ENCODE measurements around the gene SPINK4.

The SPINK4 gene

GRCh38 chr9:33211695-33212393, 28.1 kb upstream of the SPINK4 start:
- Histone ChIP-seq H3K27ac (ENCODE audit: low read length) (no peak overlapping the region), H3K9ac (ENCODE audit: low read length in 2 of 2) (no peak overlapping the region)

GRCh38 chr9:33220681-33221567, 19.0 kb upstream of the SPINK4 start:
- Histone ChIP-seq H3K4me1 (ENCODE audit: control insufficient read depth, insufficient read depth, low read length) (peaks cover 3% of the 10 kb centered on the region), H3K9ac (ENCODE audit: low read length in 2 of 2) (no peak overlapping the region), H3K27me3 (ENCODE audit: control insufficient read depth in 1 of 2, insufficient read depth in 2 of 2, low read length in 2 of 2) (no peaks in the 10 kb centered on the region), H3K9me3 (ENCODE audit: control insufficient read depth in 2 of 2, low read length in 2 of 2) (no peaks in the 10 kb centered on the region), H3K4me3 (ENCODE audit: low read length in 2 of 2) (no peak overlapping the region), H3K27ac (ENCODE audit: low read length) (no peak overlapping the region), H3K36me3 (ENCODE audit: control insufficient read depth in 2 of 2, insufficient read depth in 2 of 2, low read length in 2 of 2) (no peaks in the 10 kb centered on the region)

More at GRCh38 chr9:33211695-33212393, 28.1 kb upstream of the SPINK4 start:
- H3K4me1 ChIP-seq (ENCODE audit: control insufficient read depth, insufficient read depth, low read length), result no peaks in the 10 kb centered on the region
- no peaks in the 10 kb centered on the region for H3K27me3 ChIP-seq (ENCODE audit: control insufficient read depth in 1 of 2, insufficient read depth in 2 of 2, low read length in 2 of 2)
- no peaks in the 10 kb centered on the region for H3K9me3 ChIP-seq (ENCODE audit: control insufficient read depth in 2 of 2, low read length in 2 of 2)
- no peak overlapping the region for H3K4me3 ChIP-seq (ENCODE audit: low read length in 2 of 2)
- H3K36me3 ChIP-seq (ENCODE audit: control insufficient read depth in 2 of 2, insufficient read depth in 2 of 2, low read length in 2 of 2), result no peaks in the 10 kb centered on the region

GRCh38 chr9:33221568-33221884, 18.4 kb upstream of the SPINK4 start:
- no peaks in the 10 kb centered on the region for H3K9me3 ChIP-seq (ENCODE audit: control insufficient read depth in 2 of 2, low read length in 2 of 2)
- H3K36me3 ChIP-seq (ENCODE audit: control insufficient read depth in 2 of 2, insufficient read depth in 2 of 2, low read length in 2 of 2), result no peaks in the 10 kb centered on the region
- H3K4me3 ChIP-seq (ENCODE audit: low read length in 2 of 2), result no peak overlapping the region
- H3K27me3 ChIP-seq (ENCODE audit: control insufficient read depth in 1 of 2, insufficient read depth in 2 of 2, low read length in 2 of 2), result no peaks in the 10 kb centered on the region
- H3K27ac ChIP-seq (ENCODE audit: low read length), result no peak overlapping the region
- H3K4me1 ChIP-seq (ENCODE audit: control insufficient read depth, insufficient read depth, low read length), result peaks cover 3% of the 10 kb centered on the region
- H3K9ac ChIP-seq (ENCODE audit: low read length in 2 of 2), result no peak overlapping the region

GRCh38 chr9:33222031-33222430, 17.9 kb upstream of the SPINK4 start:
- Histone ChIP-seq H3K4me3 (ENCODE audit: low read length in 2 of 2) (no peak overlapping the region), H3K9ac (ENCODE audit: low read length in 2 of 2) (no peak overlapping the region), H3K9me3 (ENCODE audit: control insufficient read depth in 2 of 2, low read length in 2 of 2) (no peaks in the 10 kb centered on the region), H3K4me1 (ENCODE audit: control insufficient read depth, insufficient read depth, low read length) (peaks cover 3% of the 10 kb centered on the region), H3K27me3 (ENCODE audit: control insufficient read depth in 1 of 2, insufficient read depth in 2 of 2, low read length in 2 of 2) (no peaks in the 10 kb centered on the region), H3K36me3 (ENCODE audit: control insufficient read depth in 2 of 2, insufficient read depth in 2 of 2, low read length in 2 of 2) (no peaks in the 10 kb centered on the region), H3K27ac (ENCODE audit: low read length) (no peak overlapping the region)

GRCh38 chr9:33223696-33224095, 16.3 kb upstream of the SPINK4 start:
- no peaks in the 10 kb centered on the region for H3K36me3 ChIP-seq (ENCODE audit: control insufficient read depth in 2 of 2, insufficient read depth in 2 of 2, low read length in 2 of 2)
- H3K27ac ChIP-seq (ENCODE audit: low read length), result no peak overlapping the region
- peaks cover 3% of the 10 kb centered on the region for H3K4me1 ChIP-seq (ENCODE audit: control insufficient read depth, insufficient read depth, low read length)
- H3K9me3 ChIP-seq (ENCODE audit: control insufficient read depth in 2 of 2, low read length in 2 of 2), result no peaks in the 10 kb centered on the region
- H3K9ac ChIP-seq (ENCODE audit: low read length in 2 of 2), result no peak overlapping the region
- H3K27me3 ChIP-seq (ENCODE audit: control insufficient read depth in 1 of 2, insufficient read depth in 2 of 2, low read length in 2 of 2), result no peaks in the 10 kb centered on the region
- no peak overlapping the region for H3K4me3 ChIP-seq (ENCODE audit: low read length in 2 of 2)

- H3K9ac ChIP-seq (ENCODE audit: low read length in 2 of 2), result no peak overlapping the region
Measured at GRCh38 chr9:33225319-33226147, 14.4 kb upstream of the SPINK4 start.

GRCh38 chr9:33227008-33227398, 13.0 kb upstream of the SPINK4 start:
- Histone ChIP-seq H3K27me3 (ENCODE audit: control insufficient read depth in 1 of 2, insufficient read depth in 2 of 2, low read length in 2 of 2) (no peaks in the 10 kb centered on the region), H3K36me3 (ENCODE audit: control insufficient read depth in 2 of 2, insufficient read depth in 2 of 2, low read length in 2 of 2) (no peaks in the 10 kb centered on the region), H3K9me3 (ENCODE audit: control insufficient read depth in 2 of 2, low read length in 2 of 2) (no peaks in the 10 kb centered on the region), H3K4me3 (ENCODE audit: low read length in 2 of 2) (no peak overlapping the region), H3K27ac (ENCODE audit: low read length) (no peak overlapping the region), H3K9ac (ENCODE audit: low read length in 2 of 2) (no peak overlapping the region), H3K4me1 (ENCODE audit: control insufficient read depth, insufficient read depth, low read length) (peaks cover 3% of the 10 kb centered on the region)

More at GRCh38 chr9:33225319-33226147, 14.4 kb upstream of the SPINK4 start:
- Histone ChIP-seq H3K36me3 (ENCODE audit: control insufficient read depth in 2 of 2, insufficient read depth in 2 of 2, low read length in 2 of 2) (no peaks in the 10 kb centered on the region), H3K9me3 (ENCODE audit: control insufficient read depth in 2 of 2, low read length in 2 of 2) (no peaks in the 10 kb centered on the region), H3K4me1 (ENCODE audit: control insufficient read depth, insufficient read depth, low read length) (peaks cover 3% of the 10 kb centered on the region), H3K27me3 (ENCODE audit: control insufficient read depth in 1 of 2, insufficient read depth in 2 of 2, low read length in 2 of 2) (no peaks in the 10 kb centered on the region), H3K4me3 (ENCODE audit: low read length in 2 of 2) (no peak overlapping the region), H3K27ac (ENCODE audit: low read length) (no peak overlapping the region)

- Histone ChIP-seq H3K27me3 (ENCODE audit: control insufficient read depth in 1 of 2, insufficient read depth in 2 of 2, low read length in 2 of 2) (no peaks in the 10 kb centered on the region), H3K4me3 (ENCODE audit: low read length in 2 of 2) (no peak overlapping the region), H3K9ac (ENCODE audit: low read length in 2 of 2) (no peak overlapping the region), H3K9me3 (ENCODE audit: control insufficient read depth in 2 of 2, low read length in 2 of 2) (no peaks in the 10 kb centered on the region), H3K4me1 (ENCODE audit: control insufficient read depth, insufficient read depth, low read length) (peaks cover 3% of the 10 kb centered on the region), H3K27ac (ENCODE audit: low read length) (no peak overlapping the region), H3K36me3 (ENCODE audit: control insufficient read depth in 2 of 2, insufficient read depth in 2 of 2, low read length in 2 of 2) (no peaks in the 10 kb centered on the region)
Measured at GRCh38 chr9:33227741-33228140, 12.2 kb upstream of the SPINK4 start.

- H3K27me3 ChIP-seq (ENCODE audit: control insufficient read depth in 1 of 2, insufficient read depth in 2 of 2, low read length in 2 of 2), result no peaks in the 10 kb centered on the region
- no peak overlapping the region for H3K27ac ChIP-seq (ENCODE audit: low read length)
- no peaks in the 10 kb centered on the region for H3K36me3 ChIP-seq (ENCODE audit: control insufficient read depth in 2 of 2, insufficient read depth in 2 of 2, low read length in 2 of 2)
- no peak overlapping the region for H3K9ac ChIP-seq (ENCODE audit: low read length in 2 of 2)
- H3K4me1 ChIP-seq (ENCODE audit: control insufficient read depth, insufficient read depth, low read length), result peaks cover 3% of the 10 kb centered on the region
- H3K4me3 ChIP-seq (ENCODE audit: low read length in 2 of 2), result no peak overlapping the region
- H3K9me3 ChIP-seq (ENCODE audit: control insufficient read depth in 2 of 2, low read length in 2 of 2), result no peaks in the 10 kb centered on the region
Measured at GRCh38 chr9:33228606-33229005, 11.4 kb upstream of the SPINK4 start.

GRCh38 chr9:33229359-33230114, 10.4 kb upstream of the SPINK4 start:
- H3K27ac ChIP-seq (ENCODE audit: low read length), result no peak overlapping the region
- peaks cover 9% of the 10 kb centered on the region for H3K4me1 ChIP-seq (ENCODE audit: control insufficient read depth, insufficient read depth, low read length)
- H3K36me3 ChIP-seq (ENCODE audit: control insufficient read depth in 2 of 2, insufficient read depth in 2 of 2, low read length in 2 of 2), result no peaks in the 10 kb centered on the region
- no peak overlapping the region for H3K4me3 ChIP-seq (ENCODE audit: low read length in 2 of 2)
- no peaks in the 10 kb centered on the region for H3K27me3 ChIP-seq (ENCODE audit: control insufficient read depth in 1 of 2, insufficient read depth in 2 of 2, low read length in 2 of 2)
- no peak overlapping the region for H3K9ac ChIP-seq (ENCODE audit: low read length in 2 of 2)
- H3K9me3 ChIP-seq (ENCODE audit: control insufficient read depth in 2 of 2, low read length in 2 of 2), result no peaks in the 10 kb centered on the region

Data from stomach smooth muscle (tissue), 2 donors.